Muscle layer of colon (tissue), 2 donors: ENCODE results near the gene TUSC1.
"Not testable (repeated sequence)": the region's sequence is repeated elsewhere in the genome, so short reads cannot be mapped to it uniquely, and the experiment has no call there.

Experiments used
- H3K27ac ChIP-seq: one replicate; pipeline ENCODE4 v1.7.0; 2013; ENCODE audit warnings: low read depth, mild to moderate bottlenecking, low read length, moderate library complexity
- H3K27me3 ChIP-seq, 2 donors: one replicate each; pipeline ENCODE4 v1.7.0; 2013; ENCODE audit warnings: low read length in 2 of 2, mild to moderate bottlenecking in 2 of 2; ENCODE audit not compliant: insufficient read depth in 2 of 2, control insufficient read depth in 1 of 2
- H3K36me3 ChIP-seq: one replicate; pipeline ENCODE4 v1.7.0; 2013; ENCODE audit warnings: mild to moderate bottlenecking, low read length; ENCODE audit not compliant: insufficient read depth
- H3K4me1 ChIP-seq: one replicate; pipeline ENCODE4 v1.7.0; 2013; ENCODE audit warnings: mild to moderate bottlenecking, low read length; ENCODE audit not compliant: insufficient read depth
- H3K4me3 ChIP-seq, 2 donors: one replicate each; pipeline ENCODE4 v1.7.0; 2013; ENCODE audit warnings: low read length in 2 of 2, low read depth in 1 of 2, mild to moderate bottlenecking in 1 of 2, moderate library complexity in 1 of 2
- H3K9ac ChIP-seq: one replicate; pipeline ENCODE4 v1.7.0; 2013; ENCODE audit warnings: low read length
- H3K9me3 ChIP-seq: one replicate; pipeline ENCODE4 v1.7.0; 2013; ENCODE audit warnings: mild to moderate bottlenecking, low read length
- donor health status: abdominal sarcoma.
- donor health status: Adenocarcinoma of cecum.

Gene TUSC1

DNA sequence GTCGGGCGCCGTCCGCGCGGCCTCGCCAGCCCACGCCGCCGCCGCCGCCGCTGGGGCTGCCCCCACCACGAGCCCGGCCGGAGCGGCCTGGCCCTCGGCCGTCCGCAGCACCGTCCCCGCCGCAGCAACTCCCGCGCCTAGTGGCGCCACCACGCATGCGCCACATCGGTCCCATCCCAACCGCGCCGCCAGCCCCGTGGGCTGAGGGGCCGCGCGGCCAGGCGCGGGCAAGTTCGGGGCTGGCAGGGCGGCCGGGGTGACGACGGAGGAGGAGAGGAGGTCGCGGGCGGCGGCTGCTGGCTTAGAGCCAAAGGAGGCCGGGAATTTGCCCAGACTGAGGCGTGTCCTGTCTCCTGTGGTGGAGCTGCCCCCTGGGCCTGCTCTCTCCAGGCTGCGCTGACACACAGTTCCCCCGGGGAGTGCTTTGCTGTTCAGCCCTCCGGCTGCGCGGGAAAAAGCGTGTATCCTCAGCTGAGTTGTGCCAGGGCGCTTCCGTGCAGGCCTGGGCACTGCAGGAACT lies at the start of gene TUSC1:
Gene TUSC1 (minus strand): TSS at position 298 of the 520 bp plus-strand sequence. CDS start 132 bp downstream, at position 166.
- no peaks in the 10 kb centered on the region for H3K27me3 ChIP-seq
- peak within 1 kb of the TSS; percentile 95 for H3K27ac ChIP-seq
- no peaks in the 10 kb centered on the region for H3K36me3 ChIP-seq
- peak within 1 kb of the TSS; percentile 77 to 93 for H3K4me3 ChIP-seq
- peaks cover 10% of the 10 kb centered on the region for H3K4me1 ChIP-seq
- H3K9me3 ChIP-seq = no peaks in the 10 kb centered on the region
- H3K9ac ChIP-seq = peak within 1 kb of the TSS; percentile 69

- H3K36me3 ChIP-seq = no peaks in the 10 kb centered on the region
These were observed 48.7 kb upstream of the TUSC1 start for GRCh38 chr9:25726871-25727410.

GRCh38 chr9:25724424-25724823 lies 46.2 kb upstream of the TUSC1 start:
- H3K27me3 ChIP-seq = no peaks in the 10 kb centered on the region
- no peak overlapping the region for H3K9ac ChIP-seq
- no peak overlapping the region for H3K27ac ChIP-seq

More at GRCh38 chr9:25726871-25727410, 48.7 kb upstream of the TUSC1 start:
- Histone ChIP-seq H3K9ac (no peak overlapping the region), H3K27me3 (no peaks in the 10 kb centered on the region), H3K4me3 (no peak overlapping the region), H3K27ac (no peak overlapping the region), H3K9me3 (no peaks in the 10 kb centered on the region), H3K4me1 (no peaks in the 10 kb centered on the region)

GRCh38 chr9:25716220-25716872 lies 38.1 kb upstream of the TUSC1 start:
- H3K9ac ChIP-seq = no peak overlapping the region

More at GRCh38 chr9:25724424-25724823, 46.2 kb upstream of the TUSC1 start:
- Histone ChIP-seq H3K9me3 (no peaks in the 10 kb centered on the region), H3K4me1 (no peaks in the 10 kb centered on the region), H3K4me3 (no peak overlapping the region), H3K36me3 (no peaks in the 10 kb centered on the region)

DNA sequence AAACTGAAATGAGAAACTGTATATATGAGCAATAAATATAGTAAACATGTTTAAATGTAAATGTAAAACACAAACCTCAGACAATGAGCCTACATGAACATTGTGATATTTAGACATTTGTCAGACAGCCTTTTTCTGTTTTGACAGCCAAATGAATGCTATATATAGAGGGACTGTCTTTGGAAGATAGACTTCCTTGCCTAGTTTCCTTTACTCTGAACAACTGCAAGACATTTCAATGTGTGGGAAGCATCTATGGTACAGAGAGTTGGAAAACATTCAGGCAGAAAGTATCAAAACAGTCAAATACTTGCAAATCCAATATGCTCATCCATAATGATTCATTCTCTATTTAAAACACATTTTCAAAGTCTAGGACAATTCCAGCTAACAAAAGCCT lies 31.7 kb upstream of the TUSC1 start:
- H3K27me3 ChIP-seq = no peaks in the 10 kb centered on the region
- H3K27ac ChIP-seq = no peak overlapping the region
- no peaks in the 10 kb centered on the region for H3K36me3 ChIP-seq
- no peaks in the 10 kb centered on the region for H3K9me3 ChIP-seq
- no peaks in the 10 kb centered on the region for H3K4me1 ChIP-seq
- no peak overlapping the region for H3K4me3 ChIP-seq
- no peak overlapping the region for H3K9ac ChIP-seq

More at GRCh38 chr9:25716220-25716872, 38.1 kb upstream of the TUSC1 start:
- no peaks in the 10 kb centered on the region for H3K9me3 ChIP-seq
- H3K27ac ChIP-seq = no peak overlapping the region
- H3K27me3 ChIP-seq = no peaks in the 10 kb centered on the region
- peaks cover 5% of the 10 kb centered on the region for H3K4me1 ChIP-seq
- H3K36me3 ChIP-seq = no peaks in the 10 kb centered on the region
- no peak overlapping the region for H3K4me3 ChIP-seq

- Histone ChIP-seq H3K27ac (no peak overlapping the region), H3K9me3 (no peaks in the 10 kb centered on the region), H3K4me1 (peaks cover 8% of the 10 kb centered on the region), H3K36me3 (no peaks in the 10 kb centered on the region), H3K27me3 (no peaks in the 10 kb centered on the region), H3K4me3 (no peak overlapping the region), H3K9ac (no peak overlapping the region)
These were observed 26.6 kb upstream of the TUSC1 start for GRCh38 chr9:25704800-25705199.

- Histone ChIP-seq H3K36me3 (no peaks in the 10 kb centered on the region), H3K9me3 (no peaks in the 10 kb centered on the region), H3K27ac (no peak overlapping the region), H3K4me1 (peaks cover 8% of the 10 kb centered on the region), H3K27me3 (no peaks in the 10 kb centered on the region), H3K9ac (no peak overlapping the region), H3K4me3 (no peak overlapping the region)
These were observed 25.6 kb upstream of the TUSC1 start for GRCh38 chr9:25703701-25704357.

GRCh38 chr9:25702536-25702935 lies 24.3 kb upstream of the TUSC1 start:
- H3K27me3 ChIP-seq = no peaks in the 10 kb centered on the region
- no peak overlapping the region for H3K27ac ChIP-seq
- H3K9ac ChIP-seq = no peak overlapping the region
- H3K4me3 ChIP-seq = no peak overlapping the region
- no peaks in the 10 kb centered on the region for H3K36me3 ChIP-seq
- peaks cover 8% of the 10 kb centered on the region for H3K4me1 ChIP-seq
- no peaks in the 10 kb centered on the region for H3K9me3 ChIP-seq

GRCh38 chr9:25700899-25701298 lies 22.7 kb upstream of the TUSC1 start:
- H3K4me1 ChIP-seq = not testable (repeated sequence)

DNA sequence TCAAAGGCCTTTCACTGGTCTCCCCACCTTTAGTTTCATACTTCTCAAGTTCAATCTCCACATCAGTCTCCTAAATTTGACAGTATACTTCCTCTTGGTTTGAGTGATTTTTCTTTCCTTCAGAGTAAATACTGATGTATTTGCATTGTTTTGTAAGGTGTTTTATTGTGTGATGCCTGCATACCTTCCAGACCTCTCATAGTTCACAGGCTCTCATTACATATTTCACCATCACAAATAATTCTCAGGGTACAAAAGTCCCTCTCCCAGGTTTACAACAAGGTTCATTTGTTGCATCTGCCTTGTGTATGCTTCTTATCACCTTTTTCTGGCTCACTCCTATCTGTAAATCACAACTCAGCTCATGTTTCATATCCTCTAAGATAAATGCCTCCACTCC lies 22.2 kb upstream of the TUSC1 start:
- Histone ChIP-seq H3K9me3 (no peaks in the 10 kb centered on the region), H3K27ac (no peak overlapping the region), H3K9ac (no peak overlapping the region), H3K4me1 (peaks cover 8% of the 10 kb centered on the region), H3K4me3 (no peak overlapping the region), H3K27me3 (no peaks in the 10 kb centered on the region), H3K36me3 (no peaks in the 10 kb centered on the region)

More at GRCh38 chr9:25700899-25701298, 22.7 kb upstream of the TUSC1 start:
- not testable (repeated sequence) for H3K9me3 ChIP-seq, H3K36me3 ChIP-seq, H3K9ac ChIP-seq, H3K4me3 ChIP-seq, H3K27ac ChIP-seq, H3K27me3 ChIP-seq

DNA sequence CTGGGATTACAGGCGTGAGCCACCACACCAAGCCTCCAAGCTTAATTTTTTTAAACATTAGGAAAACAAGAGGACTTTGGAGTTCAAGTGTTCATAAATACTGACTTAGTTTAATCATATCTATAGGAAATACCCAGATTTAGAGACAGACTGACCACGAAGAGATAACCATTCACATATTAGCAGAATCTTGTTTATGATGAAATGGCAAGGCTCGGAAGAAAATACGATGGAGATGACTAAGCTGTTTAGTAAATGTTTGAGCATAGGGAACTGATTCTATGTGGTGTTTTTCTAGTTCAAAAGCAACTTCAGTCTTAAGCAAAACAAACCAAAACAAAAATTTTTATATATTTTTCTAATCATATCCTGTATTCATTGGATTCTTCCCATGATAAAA lies 13.5 kb upstream of the TUSC1 start:
- H3K9me3 ChIP-seq = no peaks in the 10 kb centered on the region
- no peak overlapping the region for H3K4me3 ChIP-seq
- H3K27ac ChIP-seq = no peak overlapping the region
- H3K36me3 ChIP-seq = no peaks in the 10 kb centered on the region
- H3K9ac ChIP-seq = no peak overlapping the region
- no peaks in the 10 kb centered on the region for H3K4me1 ChIP-seq
- no peaks in the 10 kb centered on the region for H3K27me3 ChIP-seq
